GM18511 (cell line): Measurements from ENCODE around the gene GALNT1.

Source experiments
- ATAC-seq: cut with Tn5 transposase; IDR thresholded peaks from one replicate; pipeline ENCODE4 v1.9.1; 2021; ENCODE audit warnings: mild to moderate bottlenecking, moderate library complexity; ENCODE audit not compliant: unreplicated experiment

Gene GALNT1

DNA sequence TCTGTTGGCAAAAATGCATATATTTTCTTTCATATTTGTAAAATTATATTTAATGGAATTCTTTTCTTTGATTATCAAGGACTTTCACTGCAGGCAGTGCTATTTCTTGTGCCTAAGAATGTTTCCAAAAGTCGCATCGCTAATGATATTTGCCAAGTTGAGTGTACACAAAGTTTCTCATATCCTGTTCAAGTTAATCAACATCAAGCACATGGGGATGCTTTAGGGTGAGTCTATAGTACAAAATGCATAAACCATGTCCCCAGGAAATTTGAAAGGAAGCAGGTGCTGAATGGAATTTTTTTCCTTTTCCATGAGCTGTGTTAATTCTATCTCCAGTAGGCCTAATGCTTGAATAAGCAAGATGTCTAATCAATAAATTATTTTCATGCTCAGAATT, 129.7 kb downstream of the GALNT1 start:
- ATAC-seq = no peak

DNA sequence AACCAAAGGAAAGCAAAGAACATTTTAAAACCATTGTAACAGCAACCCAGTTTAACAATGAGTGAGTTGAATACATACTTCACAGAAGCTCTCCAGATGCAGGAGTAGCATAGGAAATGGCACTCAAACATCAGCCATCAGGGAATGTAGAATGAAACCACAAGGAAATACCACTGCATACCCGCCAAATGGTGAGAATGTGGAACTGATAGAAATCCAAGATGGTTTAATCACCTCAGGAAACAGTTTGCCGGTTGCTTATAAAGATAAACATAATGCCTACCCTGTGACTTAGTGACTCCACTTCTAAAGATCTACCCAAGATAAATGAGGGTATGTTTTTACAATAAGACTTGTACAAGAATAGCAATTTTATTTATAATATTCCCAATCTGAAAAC, 132.0 kb downstream of the GALNT1 start:
- no peak for ATAC-seq

DNA sequence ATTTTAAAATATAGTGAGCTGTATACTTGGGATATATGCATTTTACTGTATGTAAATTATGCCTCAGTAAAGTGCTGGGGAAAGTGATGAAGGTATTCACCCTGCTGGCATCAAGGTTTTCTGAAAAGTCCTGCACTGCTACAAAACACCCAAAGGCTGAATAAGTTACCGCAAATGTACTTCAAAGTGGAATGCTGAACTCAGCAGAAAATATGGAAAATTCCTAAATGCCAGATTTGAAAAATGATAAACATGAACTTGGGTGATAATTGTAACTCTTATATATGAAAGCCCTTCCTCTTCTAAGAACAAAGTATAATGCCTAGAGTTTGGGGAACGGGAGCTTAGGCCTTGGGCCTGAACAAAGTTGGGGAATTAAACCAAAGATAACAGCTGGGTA, 133.0 kb downstream of the GALNT1 start:
- ATAC-seq = no peak

DNA sequence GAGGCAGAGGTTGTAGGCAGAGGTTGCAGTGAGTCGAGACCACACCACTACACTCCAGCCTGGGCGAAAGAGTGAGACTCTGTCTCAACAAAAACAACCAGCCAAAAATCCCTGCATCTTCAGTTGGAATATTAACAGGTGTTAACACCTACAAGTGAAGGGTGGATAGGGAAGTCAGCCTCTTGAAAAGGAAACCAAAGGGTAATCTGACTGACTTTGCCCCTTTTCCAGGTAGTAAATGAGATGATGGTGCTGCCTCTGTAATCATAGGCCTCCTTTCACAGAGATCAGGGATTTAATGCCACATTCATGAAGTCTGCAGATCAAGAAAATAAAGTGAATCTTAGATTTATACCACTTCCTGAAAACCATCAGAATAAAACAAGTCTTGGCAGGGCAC, 133.6 kb downstream of the GALNT1 start:
- ATAC-seq = no peak

DNA sequence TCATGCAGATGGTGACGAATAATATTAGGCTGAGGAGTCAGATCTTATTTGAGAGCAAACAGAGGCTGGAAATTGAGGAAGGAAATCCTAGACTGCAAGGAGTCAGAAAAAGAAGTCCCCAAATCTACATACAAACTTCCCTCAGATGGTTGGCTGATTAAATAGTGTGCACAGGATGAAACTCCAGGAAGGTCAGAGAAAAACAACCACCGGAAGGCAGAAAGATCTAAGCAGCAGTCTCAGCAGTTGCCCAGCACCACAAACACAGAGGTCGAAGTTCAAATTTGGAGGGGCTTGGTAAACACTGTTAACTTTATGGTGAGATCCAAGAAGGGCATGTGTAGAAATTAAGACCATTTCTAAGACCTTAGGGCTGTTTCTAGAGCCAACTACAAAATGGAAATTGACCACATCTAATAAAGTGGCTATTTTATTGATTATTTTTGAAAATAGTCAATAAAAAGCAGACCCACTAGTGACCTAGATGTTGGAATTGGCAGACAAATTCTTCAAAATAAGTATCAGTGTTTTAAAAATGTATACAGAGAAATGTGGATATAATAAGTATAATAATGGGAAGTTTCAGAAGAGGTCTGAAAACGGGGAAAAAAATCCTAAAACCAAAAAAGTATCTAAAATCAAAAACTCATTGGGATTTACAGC, 134.8 kb downstream of the GALNT1 start:
- no peak for ATAC-seq

DNA sequence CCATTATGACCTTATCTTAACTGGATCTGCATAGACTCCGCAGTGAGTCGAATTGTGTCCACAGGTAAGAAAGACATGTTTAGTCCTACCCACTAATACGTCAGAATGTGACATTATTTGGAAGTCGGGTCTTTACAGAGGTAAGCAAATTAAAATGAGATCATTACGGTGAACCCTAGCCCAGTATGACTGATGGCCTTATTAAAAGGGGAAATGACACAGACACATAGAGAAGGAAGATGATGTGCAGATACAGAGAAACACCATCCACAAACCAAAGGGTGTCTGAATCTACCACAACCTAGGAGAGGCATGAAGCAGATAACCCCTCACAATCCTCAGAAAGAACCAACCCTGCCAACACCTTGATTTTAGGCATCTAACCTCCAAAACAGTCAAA, 135.6 kb downstream of the GALNT1 start:
- no peak for ATAC-seq

DNA sequence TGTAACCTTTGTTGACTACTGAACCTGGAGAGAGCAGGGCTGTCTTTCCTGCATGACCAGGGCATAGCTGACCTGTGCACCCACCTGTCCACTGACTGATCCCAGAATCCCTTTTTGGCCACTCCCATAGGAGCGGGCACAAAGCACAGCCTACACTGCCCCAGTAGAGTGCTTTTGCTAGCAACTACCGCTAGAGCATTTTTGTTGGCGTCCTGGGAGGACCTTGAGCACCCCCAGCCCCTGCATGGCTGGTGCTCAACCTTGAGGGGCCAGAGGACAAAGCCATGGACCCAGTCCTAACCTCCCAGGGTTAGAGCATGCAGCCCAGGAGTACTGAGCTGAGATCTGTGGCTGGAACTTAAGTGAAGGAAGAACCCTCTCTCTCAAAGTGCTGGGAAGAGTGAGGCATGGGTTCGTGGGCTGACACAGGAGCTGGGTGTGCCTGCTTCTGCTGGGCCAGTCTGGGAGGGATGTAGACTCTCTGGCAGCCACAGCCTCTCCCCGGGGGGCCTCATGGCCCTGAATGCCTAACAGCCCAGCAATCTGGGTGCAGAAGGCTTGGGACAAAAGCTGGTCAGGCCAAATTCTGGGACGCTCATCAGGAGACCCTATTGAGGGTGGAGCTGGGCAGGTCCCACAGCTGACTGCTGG, 140.0 kb downstream of the GALNT1 start:
- no peak for ATAC-seq

DNA sequence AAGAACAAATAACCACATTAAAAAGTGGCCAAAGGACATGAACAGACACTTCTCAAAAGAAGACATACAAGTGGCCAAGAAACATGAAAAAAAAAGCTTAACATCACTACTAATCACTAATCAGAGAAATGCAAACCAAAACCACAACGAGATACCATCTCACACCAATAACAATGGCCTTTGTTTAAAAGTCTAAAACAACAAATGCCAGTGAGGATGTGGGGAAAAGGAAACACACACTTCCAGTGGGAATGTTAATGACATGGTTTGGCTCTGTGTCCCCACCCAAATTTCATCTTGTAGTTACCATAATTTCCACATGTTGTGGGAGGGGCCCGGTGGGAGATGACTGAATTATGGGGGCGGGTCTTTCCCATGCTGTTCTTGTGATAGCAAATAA, 147.1 kb downstream of the GALNT1 start:
- ATAC-seq = no peak

DNA sequence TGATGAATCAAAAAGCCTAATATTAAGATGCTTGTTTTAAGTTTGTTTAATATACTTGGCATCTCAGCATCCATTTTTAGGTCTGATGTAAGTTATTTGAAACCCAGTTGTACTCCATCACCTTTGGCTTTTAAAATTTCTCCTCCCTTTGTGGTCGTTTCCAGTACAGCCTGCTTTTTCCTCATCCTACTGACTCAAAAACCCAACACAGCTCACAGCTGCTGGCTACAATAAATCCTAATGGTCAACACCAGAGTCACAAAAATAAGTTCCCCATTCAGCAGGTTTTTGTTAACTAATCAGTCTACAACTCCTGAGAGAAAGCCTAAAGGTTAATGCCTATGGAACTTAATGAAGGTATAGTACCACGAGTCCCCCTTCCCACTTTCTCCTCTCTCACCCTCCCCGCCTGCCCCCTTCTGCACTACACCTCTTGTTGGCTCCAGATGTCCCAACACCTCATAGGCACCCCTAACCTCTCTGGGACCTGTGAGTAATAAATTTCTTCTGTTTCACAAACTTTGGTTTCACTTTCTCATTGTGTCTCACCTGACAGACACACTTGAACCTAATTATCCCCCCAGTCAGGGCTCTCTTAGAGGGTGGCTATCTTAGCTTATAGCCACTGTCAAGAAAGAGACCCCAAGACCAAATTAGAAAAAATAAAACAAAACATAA, 148.6 kb downstream of the GALNT1 start:
- no peak for ATAC-seq

DNA sequence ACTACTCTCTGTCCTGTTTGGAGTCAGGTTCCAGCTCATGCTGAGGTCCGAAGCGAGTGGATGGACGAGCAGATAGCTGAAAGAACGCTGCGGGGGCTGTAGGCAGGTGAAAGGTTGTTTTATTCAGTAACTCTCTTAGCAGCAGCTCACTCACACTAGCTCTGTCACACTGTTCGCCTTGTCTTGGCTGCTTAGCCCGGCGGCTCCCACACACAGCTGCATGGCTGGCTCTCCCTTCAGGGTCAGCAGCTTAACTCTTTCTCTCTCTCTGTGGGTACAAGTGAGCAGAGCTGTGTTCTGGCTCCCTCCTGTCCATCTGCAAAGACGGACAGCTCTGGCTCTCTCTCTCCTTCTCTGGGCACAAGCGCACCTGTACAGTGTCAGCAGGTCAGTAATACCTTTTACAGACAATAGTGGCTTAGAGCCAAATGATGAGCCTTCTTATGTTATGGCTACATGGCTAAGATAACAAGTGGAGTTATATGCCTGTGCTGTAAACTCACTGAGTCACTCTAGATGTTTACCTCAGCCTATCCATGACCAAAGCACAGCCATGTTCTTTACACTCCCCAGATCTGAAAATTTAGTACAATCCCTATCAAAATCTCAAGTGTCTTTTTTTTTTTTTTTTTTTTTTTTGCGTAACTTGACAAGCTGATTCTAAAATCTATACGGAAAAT, 149.3 kb downstream of the GALNT1 start:
- ATAC-seq = no peak

DNA sequence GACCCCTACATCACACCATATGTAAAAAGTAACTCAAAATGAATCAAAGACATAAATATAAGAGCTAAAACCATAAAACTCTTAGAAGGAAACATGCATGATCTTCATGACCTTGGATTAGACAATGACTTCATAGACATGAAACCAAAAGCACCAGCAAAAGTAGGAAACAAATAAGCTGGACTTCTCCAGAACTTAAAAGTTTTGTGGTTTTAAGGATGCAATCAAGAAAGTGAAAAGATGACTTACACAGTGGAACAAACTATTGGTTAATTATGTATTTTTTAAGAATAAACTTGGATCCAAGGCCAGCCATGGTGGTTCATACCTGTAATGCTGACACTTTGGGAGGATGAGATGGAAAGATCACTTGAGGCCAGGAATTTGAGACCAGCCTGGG, 150.2 kb downstream of the GALNT1 start:
- no peak for ATAC-seq

DNA sequence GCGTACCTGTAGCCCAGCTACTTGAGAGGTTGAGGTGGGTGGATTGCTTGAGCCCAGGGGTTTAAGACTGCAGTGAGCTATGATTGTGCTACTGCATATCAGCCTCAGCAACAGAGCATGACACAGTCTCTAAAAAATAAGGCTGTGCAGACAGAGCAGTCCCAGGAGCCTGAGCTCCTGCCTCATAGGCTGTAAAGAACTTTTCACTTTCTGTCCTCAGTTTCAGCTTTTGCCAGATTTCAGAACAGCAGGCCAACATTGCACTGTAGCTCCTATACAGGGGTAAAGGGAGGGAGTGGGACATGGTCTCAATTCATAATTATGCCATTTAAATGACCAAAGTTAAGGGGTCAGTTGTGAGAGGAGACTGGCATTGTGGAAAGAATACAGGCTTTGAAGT, 150.6 kb downstream of the GALNT1 start:
- ATAC-seq = no peak

DNA sequence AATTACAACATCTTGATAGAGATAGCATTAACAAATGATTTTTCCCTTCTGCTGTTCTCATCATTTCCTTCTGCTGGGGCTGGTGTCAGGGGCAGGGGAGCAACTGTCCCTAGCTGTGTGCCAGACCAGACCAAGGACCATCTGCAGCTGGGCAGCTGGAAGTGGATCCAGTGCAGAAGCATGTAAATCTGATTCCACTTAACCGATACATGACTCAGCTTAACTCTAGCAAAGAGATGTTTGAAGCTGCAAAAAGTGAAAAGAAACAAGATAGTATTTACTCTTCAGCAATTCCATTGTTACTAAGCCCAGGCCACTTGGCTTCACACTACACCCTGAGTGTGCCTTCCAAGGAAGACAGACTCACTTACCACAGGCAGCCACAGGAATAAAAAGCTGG, 151.1 kb downstream of the GALNT1 start:
- ATAC-seq = no peak

DNA sequence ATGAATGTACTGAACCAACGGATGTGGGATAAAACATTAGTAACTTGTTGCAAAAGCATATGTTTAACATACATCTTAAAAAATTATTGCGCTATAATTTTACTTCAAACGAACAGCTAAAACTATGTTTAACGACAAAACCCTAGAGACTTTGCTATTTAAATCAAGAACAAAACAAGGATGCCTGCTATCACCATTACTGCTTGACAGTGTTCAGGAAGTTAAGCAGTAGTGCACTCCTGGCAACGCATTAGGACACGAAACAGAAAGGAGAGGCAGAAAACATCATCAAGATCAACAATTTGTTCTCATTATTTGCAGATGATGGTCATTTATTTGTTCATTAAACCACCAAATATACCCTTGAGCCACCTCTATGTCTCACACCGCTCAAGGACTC, 151.9 kb downstream of the GALNT1 start:
- ATAC-seq = no peak

DNA sequence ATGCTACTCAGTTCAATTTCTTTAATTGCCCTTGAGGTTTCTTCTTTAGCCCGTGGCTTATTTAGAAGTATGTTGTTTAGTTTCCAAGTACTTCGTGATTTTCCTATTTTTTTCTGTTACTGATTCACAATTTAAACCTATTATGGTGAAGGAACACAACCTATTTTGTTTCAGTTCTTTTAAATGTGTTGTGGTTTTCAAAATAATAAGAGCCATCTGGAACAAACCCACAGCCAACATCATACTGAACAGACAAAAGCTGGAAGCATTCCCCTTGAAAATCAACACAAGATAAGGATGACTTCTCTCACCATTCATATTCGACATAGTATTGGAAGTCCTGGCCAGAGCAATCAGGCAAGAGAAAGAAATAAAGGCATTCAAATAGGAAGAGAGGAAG, 155.2 kb downstream of the GALNT1 start:
- no peak for ATAC-seq

DNA sequence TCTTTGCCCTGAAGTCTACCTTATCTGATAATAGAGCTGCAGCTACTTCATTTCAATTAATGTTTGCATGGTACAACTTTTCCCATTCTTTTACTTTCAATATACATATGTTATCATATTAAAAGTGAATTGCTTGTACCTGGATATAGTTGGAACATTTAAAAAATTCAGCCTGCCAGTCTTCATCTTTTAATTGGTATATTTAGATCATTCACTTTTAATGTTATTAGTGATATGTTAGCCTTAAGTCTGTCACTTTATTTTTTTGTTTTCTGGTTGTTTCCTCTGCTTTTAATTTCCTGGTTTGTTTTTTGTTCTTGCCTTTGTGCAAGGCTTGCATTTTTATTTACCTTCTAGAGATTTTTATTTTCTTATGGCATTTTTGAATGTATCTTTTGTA, 158.2 kb downstream of the GALNT1 start:
- no peak for ATAC-seq

DNA sequence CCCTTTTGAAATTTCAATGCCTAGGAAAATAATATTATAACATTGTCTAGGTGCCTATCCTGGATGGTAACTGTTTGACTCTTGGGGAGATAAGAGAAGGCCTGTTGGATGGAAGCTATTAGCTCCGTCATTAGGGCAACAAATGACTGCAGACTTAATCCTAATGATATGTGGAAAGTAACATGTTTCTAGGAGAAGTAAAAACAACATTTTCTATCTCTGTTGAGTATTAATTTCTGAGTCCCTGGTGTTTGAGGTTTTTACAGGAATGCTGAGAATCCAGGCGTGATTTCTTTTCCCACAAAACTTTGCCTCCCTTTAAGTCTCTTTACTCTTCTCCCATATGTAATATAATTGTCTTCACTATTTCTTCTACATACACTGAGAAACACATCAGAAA, 159.1 kb downstream of the GALNT1 start:
- no peak for ATAC-seq

DNA sequence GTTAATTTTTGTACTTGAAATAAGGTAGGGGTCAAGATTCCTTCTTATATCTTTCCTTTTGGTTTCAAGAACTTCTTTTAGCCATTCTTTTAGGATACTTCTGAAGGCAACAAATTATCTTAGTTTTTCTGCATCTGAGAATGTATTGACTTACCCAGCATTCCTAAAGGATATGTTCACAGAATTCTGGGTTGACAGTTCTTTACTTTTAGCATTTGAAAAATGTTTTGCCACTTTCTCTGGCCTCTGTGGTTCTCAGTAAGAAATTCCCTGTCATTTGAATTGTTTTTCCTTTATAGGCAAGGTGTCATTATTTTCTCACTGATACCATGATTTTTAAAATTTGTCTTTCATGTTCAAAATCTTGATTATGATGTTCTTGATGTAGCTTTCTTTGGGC, 162.4 kb downstream of the GALNT1 start:
- no peak for ATAC-seq

DNA sequence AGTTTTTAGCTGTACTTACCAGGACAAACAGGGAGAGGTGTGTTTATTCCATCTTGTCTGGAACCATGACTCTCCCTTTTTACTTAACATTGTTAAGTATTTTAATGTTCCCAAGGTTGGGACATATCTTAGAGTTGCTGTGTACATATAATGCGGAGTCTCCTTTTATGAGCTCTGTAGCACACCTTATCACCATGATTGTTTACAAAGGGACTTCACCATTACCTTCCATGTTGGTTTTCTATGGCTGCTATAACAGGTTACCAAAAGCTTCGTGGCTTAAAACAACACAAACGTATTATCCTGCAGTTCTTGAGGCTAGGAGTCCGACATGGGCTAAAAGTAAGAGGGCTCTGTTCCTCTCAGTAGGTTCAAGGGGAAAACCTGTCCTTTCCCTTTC, 164.3 kb downstream of the GALNT1 start:
- no peak for ATAC-seq

DNA sequence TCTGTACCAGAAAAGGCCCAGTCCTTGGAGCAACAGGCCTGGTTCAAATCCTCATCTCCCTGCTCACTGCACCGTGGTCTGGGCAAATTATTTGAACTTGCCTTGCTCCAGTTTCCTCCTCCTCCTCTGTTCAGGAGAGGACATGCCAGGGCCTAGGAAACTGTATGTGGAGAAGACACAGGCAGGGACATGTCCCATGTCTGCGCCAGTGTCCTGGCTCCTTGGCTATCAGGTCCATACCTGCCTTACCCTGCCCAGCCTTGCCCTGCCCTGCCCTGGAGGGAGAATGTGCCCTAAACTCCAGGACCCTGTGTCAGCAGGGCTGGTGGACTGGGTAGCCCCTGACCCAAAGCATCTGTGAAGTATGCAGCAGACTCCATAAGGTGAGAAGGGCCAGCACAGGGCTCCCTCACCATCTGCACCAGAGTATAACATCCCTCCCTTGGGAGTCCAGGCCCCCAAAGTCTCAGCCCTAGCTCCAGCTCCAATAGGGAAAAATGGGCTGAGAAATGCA, 165.3 kb downstream of the GALNT1 start:
- no peak for ATAC-seq

DNA sequence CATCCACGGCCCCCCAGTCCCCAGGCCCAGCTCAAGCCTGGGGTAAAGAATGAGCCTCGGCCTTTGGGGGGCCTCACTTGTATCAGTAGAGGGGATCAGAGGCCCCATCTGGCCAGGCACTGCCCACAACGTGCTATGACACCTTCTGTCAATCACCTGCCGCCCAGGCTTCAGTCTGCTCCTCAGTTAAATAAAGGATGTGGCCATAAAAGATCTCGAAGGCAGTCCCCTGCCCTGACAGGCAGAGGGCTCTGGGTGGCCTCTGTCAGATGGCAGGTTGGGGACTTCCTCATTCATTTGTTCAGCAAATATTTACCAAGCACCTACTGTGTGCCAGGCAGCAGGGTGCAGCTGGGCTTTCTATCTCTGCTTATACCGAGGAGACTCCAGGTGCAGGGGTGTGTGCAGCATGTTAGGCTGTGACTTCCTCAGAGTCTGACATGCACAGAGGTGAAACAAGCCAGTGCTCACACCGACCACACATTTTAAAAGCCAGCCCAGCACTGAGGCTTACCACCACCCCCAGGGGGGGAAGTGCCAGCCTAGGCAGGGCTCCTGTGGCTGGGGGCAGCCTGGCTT, 166.4 kb downstream of the GALNT1 start:
- ATAC-seq = no peak
